Neural progenitor cell (in vitro differentiated cells): ENCODE measurements around the gene EFTUD2.

Source experiments
- CTCF ChIP-seq: fragments of 200-600 bp; sonication (generic); IDR thresholded peaks from 2 replicates; pipeline ENCODE4 v1.5.1; 2017; ENCODE audit warnings: antibody characterized with exemption, mild to moderate bottlenecking
- EZH2 ChIP-seq: fragments of 200-600 bp; sonication (generic); IDR thresholded peaks from 2 replicates; pipeline ENCODE4 v1.6.1; 2017; ENCODE audit warnings: antibody characterized with exemption, mild to moderate bottlenecking, moderate library complexity
- EZH2phosphoT487 ChIP-seq: fragments of 200-600 bp; sonication (generic); IDR thresholded peaks from 2 replicates; pipeline ENCODE4 v1.6.1; 2017; ENCODE audit warnings: antibody characterized with exemption

- TF ChIP-seq CTCF (no peak), EZH2 (no peak), EZH2phosphoT487 (no peak)
Measured at GRCh38 chr17:44807817-44808155, 91.5 kb downstream of the EFTUD2 start.
